ENCODE data around the gene CEP89.
"Not testable (repeated sequence)": the region's sequence is repeated elsewhere in the genome, so short reads cannot be mapped to it uniquely, and the experiment has no call there.

CEP89 gene

DNA sequence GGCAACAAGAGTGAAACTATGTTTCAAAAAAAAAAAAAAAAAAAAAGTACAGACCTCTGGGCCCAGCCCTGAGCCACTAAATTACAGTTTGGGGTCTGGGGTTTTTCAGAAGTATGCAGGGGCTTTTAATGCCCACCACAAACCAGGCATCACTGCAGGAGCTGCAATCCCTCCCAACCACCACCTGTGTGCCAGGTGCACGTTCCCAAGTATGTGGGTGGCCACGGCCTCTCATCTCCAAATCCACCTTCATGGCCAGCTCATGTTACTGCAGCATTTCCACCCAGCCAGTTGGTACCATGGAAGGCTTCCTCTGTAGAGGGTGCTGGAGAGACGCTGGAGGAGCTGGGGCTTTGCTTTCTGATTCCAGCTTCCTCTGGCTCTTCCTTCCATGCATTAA, 26.5 kb downstream of the CEP89 start:
- no peak for DNase-seq

GRCh38 chr19:32941273-32941672, 30.5 kb downstream of the CEP89 start:
- DNase-seq, result not testable (repeated sequence)

DNA sequence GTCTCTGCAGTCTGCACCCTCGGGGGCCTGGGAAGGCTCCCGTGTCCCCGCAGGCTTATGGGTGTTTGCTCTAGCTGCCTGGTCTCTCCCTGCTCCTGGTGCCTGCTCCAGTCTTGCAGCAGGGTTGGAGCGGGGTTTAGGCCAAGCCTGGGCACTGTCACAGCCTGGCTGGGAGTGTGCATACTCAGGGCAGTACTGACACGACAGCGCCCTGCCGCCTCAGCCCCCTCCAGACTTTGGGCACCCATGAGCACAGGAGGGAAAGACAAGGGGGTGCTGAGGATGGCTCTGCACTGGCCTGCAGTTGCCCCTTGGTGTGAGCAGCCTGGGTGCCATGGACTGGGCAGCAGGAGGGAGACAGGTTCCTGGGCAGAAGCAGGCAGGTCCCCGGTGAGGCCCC, 35.7 kb downstream of the CEP89 start:
- DNase-seq, result no peak

GRCh38 chr19:32935629-32936028, 36.1 kb downstream of the CEP89 start:
- no peak for DNase-seq

- DNase-seq, result no peak
Measured at GRCh38 chr19:32933571-32933970, 38.2 kb downstream of the CEP89 start.

DNA sequence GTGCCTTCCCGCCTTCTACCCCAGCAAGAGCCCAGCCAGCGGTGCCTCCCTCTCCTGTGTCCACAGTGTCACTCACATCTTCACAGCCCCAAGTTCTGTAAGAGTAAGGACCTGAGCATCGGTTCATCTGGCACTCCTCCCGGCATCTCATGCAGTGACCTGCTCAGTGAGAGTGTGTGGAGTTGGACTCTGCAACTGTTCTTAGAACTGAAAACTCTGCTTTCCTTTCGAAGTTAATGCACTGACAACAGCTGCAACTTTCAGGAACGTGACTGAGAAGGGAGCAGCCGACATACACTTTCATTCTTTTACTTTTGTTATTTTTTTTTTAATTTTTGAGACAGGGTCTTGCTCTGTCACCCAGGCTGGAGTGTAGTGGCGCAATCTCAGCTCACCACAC, 41.2 kb downstream of the CEP89 start:
- DNase-seq, result no peak

DNA sequence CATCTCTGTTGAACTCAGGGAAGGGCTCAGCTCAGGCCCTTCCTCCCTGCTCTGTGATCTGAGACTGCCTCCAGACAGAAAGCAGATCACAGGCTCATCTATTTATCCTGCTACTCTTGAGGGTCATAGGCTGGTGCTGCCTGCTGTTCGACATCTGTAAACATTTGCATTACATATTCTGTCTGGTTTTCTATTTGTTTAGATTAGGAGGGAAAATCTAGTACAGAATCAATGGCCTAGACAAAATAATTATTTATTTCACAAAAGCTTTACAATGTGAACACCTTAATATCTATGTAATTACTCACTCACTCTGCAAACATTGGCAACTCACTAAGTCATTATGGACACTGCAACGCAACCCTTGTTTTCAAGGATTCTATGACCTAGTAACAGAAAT, 43.0 kb downstream of the CEP89 start:
- DNase-seq, result no peak

GRCh38 chr19:32924200-32924599, 47.6 kb downstream of the CEP89 start:
- no peak for DNase-seq

DNA sequence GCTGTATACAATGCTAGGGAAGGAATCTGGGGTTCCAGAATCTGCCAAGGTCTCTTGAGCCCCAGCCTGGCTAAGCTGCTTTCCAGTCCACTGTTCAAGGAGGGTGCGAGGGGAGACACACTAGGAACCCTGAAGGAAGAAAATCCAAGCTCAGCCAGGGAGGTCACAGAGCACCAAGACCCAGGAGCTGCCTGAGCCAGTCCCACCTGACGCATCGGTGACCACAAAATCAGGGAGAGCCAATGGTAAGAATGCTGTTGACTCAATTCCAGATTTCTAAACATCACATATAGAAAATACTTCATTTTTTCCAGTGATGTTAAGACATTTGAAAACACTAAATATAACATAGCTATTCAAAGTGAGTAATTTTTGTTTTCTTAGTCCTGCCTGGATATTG, 50.1 kb downstream of the CEP89 start:
- DNase-seq, result no peak

- no peak for DNase-seq
Measured at GRCh38 chr19:32919365-32919764, 52.4 kb downstream of the CEP89 start.

DNA sequence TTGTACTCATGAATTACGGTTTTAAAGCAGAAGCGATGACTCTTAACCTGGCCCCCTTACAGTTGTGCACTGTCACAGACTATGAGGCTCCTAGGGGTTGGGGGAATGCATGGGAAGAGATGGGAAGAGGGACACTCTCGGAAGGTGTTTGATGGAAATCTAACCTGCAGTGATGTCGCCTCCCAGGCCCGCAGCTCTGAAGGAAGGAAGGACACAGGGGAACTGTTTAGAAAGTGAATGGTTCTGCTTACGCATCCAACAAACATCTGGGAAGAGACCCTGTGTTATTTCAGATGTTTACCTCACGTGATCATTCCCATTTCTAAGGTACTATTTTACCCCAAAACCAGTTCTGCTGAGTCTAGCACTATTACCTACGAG, 54.2 kb downstream of the CEP89 start:
- no peak for DNase-seq

GRCh38 chr19:32916969-32917615, 54.7 kb downstream of the CEP89 start:
- DNase-seq, result no peak

- no peak for DNase-seq
Measured at GRCh38 chr19:32914879-32915660, 56.7 kb downstream of the CEP89 start.

DNA sequence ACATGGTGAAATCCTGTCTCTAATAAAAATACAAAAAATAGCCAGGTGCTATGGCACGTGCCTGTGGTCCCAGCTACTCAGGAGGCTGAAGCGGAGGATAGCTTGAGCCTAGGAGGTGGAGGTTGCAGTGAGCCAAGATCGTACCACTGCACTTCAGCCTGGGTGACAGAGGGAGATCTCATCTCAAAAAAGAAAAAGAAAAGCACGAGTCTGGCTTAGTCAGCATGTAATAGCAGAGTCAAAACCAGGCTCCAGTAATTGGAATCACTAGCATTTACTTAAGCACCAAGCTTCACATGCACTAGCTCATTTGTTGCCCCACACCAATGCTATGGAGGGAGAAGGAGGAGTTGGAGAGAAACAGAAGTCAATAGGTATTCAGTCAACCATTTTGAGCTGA, 60.3 kb downstream of the CEP89 start:
- DNase-seq, result no peak

- no peak for DNase-seq
Measured at GRCh38 chr19:32910874-32911273, 60.9 kb downstream of the CEP89 start.

- DNase-seq, result no peak
Measured at GRCh38 chr19:32910094-32910493, 61.7 kb downstream of the CEP89 start.

GRCh38 chr19:32909257-32909656, 62.5 kb downstream of the CEP89 start:
- DNase-seq, result no peak

- DNase-seq, result no peak
Measured at GRCh38 chr19:32908641-32909190, 63.0 kb downstream of the CEP89 start.

- DNase-seq, result no peak
Measured at GRCh38 chr19:32902448-32902847, 69.3 kb downstream of the CEP89 start.

DNA sequence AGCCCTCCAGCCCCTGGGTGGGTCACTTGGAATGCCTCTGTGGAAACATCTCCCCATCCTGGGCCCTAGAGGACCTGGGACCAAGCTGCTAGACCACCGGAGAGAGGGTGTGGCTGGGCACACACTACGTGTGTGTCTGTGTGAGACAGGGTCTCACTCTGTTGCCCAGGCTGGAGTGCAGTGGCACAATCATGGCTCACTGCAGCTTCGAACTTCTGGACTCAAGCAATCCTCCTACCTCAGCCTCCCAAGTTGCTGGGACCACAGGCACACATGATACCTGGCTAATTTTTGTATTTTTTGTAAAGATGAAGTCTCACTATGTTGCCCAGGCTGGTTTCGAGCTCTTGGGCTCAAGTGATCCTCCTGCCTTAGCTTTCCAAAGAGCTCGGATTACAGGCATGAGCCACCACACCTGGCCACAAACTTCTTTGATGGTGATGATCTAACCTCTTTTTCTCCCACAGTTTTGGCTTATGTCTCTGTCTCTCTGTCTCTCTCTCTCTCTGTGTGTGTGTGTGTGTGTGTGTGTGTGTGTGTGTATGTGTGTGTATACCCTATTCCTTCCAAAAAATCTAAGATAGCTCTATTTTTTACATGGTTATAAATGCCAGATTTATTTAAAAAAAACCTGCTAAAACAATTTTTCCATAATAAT, 70.1 kb downstream of the CEP89 start:
- DNase-seq, result no peak

- no peak for DNase-seq
Measured at GRCh38 chr19:32896516-32897214, 75.1 kb downstream of the CEP89 start.

- no peak for DNase-seq
Measured at GRCh38 chr19:32895384-32895783, 76.4 kb downstream of the CEP89 start.

DNA sequence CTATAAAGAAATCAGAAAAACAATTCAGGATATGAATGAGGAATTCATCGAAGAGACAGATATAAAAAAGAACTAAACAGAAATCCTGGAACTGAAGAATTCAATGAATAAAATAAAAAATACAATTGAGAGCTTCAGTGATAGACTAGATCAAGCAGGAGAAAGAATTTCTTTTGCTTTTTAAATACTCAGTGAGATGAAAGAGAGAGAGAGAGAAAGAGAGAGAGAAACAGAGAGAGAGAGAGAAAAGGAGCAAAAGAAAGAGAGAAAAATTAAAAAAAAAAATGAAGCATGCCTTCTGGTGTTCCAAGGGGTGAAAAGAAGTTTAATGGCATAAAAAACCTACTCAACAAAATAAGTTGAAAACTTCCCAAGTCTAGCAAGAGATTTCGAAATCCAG, 80.1 kb downstream of the CEP89 start:
- DNase-seq, result no peak

All from activated naive CD4-positive, alpha-beta T cell treated with anti-CD3 and anti-CD28 coated beads, Interleukin-2, amount 50 U/mL, for 16 hours (primary cell).